ENCODE measurements around the gene MMP19.

MMP19 gene

DNA sequence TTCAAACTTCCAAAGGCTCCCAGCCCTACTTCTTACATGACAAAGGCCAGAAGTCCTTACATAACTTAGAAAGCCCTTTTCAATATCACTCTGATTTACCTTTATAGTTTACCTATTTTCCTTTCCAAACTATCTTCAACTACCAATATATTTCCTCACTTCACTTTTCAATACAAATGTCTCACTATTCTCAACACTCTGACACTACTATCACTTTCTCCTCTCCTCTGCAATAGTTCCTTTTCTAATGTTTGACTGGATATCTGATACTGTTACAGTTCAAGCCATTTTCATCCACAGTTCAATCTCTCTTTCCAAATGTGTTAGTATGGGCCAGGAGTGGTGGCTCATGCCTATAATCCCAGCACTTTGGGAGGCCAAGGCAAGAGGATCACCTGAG is 28.5 kb downstream of the MMP19 start:
- DNase-seq (ENCODE audit: low spot score) = no peak

DNA sequence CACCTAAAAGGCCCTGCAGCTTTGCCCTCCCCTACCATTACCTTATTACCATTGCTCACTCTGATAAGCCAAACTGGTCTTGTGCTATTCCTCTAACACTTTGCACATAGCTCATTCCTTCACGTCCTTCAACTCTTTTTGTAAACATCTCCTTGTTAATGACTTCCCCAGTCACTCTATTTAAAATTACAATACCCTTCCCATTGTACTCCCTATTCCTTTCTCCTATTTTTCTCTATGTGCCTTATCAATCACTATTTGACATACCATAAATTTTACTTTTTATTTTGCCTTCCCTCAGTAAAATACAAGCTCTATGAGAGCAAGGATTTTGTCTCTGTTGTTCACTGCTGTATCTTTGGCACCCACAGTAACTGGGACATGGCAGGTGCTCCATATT is 30.6 kb downstream of the MMP19 start:
- no peak for DNase-seq (ENCODE audit: low spot score)

DNA sequence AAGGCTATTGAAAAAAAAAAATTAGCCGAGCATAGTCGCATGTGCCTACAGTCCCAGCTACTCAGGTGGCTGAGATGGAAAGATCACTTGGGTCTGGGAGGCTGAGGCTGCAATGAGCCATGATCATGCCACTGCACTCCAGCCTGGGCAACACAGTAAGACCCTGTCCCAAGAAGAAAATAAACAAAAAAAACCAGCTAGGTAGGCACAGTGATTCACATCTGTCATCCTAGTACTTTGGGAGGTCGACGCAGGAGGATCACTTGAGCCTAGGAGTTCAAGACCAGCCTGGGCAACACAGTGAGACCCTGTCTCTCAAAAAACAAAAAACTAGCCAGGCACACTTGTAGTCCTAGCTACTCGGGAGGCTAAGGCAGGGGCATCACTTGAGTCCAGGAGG is 33.5 kb downstream of the MMP19 start:
- no peak for DNase-seq (ENCODE audit: low spot score)

DNA sequence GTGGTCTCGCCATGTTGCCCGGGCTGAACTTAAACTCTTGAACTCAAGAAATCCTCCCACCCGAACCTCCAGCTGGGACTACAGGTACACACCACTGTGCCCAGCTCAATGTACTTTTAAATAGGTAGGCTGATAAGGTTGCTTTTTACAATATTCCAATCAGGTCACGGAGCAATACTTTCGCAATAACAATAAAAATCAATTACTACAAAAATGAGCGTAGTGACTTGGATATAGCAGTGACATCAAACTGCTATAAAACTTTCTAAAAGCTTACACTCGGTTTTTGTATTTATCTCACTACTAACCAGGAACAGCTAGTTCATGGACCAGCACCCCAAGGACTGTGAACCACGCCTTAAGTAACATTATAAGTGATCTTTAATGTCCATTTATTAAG is 35.8 kb downstream of the MMP19 start:
- DNase-seq (ENCODE audit: low spot score) = no peak

DNA sequence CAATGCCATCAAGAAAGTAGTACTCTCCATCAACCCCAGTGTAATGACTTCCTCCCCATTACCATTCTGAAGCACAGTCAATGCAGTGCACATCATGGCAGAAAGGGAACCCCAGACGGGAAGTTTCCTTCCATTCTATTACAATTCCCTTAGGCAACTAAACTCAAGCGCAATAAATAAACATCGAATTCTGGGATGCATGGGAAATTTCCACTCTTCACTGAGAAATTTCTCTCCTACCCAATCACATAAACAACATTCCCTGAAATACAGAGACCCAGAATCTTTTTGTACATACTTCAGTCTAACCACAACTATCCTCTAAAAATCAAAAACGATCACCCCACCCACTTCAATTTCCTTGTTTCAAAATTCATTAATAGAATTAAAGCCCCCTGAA is 45.2 kb downstream of the MMP19 start:
- DNase-seq (ENCODE audit: low spot score) = no peak

DNA sequence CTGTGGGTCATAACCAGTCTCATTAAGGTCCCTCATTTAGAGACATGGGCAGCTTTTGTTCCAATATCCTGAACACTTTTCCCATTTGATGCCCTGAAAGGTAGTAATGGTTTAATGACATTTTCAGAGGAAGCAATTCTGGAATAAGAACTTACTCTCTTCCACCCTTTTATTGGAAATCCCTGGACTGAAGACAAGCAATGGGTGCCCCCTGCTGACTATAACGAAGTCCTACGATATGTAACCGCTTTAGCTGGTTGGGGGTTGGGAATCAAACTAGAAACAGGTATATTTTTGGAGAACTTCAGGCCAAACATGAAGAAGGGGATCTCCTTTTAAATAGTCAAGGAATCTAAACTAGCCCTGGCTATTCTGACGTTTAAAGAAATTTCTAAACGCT is 45.7 kb downstream of the MMP19 start:
- peak; percentile 41 for DNase-seq (ENCODE audit: low spot score)

DNA sequence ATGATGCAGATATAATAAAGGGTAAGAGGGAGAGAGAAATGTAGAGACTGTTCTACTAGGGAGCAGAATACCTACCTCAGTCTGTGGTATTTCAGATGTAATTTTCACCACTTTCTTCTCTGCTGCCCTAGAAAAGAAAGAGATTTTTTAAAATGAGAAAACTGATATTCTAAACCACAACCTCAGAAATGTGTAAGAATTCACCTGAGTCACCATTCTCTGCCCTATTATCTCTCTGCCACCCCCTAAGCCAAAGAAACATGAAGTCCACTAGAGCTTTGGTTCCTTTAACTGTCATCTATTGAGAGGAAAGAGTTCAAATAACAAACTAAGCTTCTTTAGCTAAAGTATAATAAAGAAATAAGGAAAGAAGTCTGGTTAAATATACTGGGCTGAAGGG is 46.8 kb downstream of the MMP19 start:
- DNase-seq (ENCODE audit: low spot score) = no peak

DNA sequence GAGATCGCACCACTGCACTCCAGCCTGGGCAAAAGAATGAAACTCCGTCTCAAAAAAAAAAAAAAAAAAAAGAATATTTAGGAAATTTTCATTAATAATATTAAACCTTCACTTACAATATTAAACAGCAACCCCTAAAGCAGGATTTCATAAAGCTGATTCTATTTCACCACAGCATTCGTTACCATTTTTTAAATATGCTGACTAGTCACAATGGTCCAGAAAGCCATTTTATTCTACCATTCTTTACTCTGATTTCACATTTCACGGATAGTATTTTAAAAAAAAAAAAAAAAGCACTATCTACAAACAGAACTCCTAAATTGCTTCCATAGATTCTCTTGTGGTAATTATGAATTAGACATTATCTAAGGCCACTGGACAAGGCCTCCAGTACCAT is 52.8 kb downstream of the MMP19 start:
- no peak for DNase-seq (ENCODE audit: low spot score)

DNA sequence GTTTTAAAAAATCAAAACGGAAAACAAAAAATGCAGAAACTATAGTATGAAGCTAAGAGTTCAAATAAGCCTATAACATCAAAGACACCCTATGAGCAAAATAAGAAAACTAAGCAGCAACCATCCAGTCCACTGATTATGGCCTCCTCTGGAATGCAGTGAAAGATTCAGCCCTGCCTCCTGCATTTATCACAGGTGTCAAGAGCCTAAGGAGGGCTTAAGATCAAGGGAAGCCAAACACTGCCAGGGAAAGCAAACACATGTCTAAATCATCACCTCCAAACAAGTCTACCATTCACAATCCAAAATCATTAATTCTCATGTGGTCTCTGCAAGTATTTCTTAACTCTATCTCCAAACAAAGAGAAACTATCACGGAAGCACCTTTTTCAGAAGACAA is 53.6 kb downstream of the MMP19 start:
- DNase-seq (ENCODE audit: low spot score) = no peak

DNA sequence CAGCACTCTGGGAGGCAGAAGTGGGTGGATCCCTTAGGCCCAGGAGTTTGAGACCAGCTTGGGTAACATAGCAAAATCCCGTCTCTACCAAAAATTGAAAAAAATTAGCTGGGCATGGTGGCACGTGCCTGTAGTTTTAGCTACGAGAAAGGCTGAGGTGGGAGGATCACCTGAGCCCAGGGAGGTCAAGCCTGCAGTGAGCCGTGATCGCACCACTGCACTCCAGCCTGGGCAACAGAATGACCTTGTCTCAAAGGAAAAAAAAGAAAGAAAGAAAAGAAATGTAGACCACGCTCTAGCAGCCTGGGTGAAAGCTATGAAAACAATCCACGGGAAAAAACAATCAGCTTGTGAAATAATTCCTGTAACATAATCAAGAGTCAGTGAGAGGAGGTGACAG is 54.2 kb downstream of the MMP19 start:
- no peak for DNase-seq (ENCODE audit: low spot score)
